Left ventricle myocardium inferior (tissue), 1 donor: Measurements from ENCODE around the gene ASTL. TPM values are rescaled to one million over a fixed set of nuclear protein-coding genes. Genes with fewer than 3 reads are reported as not detected.
"Not testable (repeated sequence)": the region's sequence is repeated elsewhere in the genome, so short reads cannot be mapped to it uniquely, and the experiment has no call there.

Source experiments
- DNase-seq: peaks from one replicate; pipeline ENCODE4 v3.0.0-alpha.2; 2020
- H3K27ac ChIP-seq: fragments of 200-600 bp; replicated peaks from 2 replicates; pipeline ENCODE4 v1.8.0; 2021
- H3K27me3 ChIP-seq: fragments of 200-600 bp; 2 replicates; pipeline ENCODE4 v1.8.0; 2021; ENCODE audit warnings: low read depth
- H3K36me3 ChIP-seq: fragments of 200-600 bp; 2 replicates; pipeline ENCODE4 v1.8.0; 2021
- H3K4me1 ChIP-seq: fragments of 200-600 bp; 2 replicates; pipeline ENCODE4 v1.8.0; 2021
- H3K4me3 ChIP-seq: fragments of 200-600 bp; 2 replicates; pipeline ENCODE4 v1.8.0; 2021; ENCODE audit warnings: mild to moderate bottlenecking, moderate library complexity
- H3K9me3 ChIP-seq: fragments of 200-600 bp; replicated peaks from 2 replicates; pipeline ENCODE4 v1.8.0; 2021
- intact Hi-C: fragments of 100-400 bp; cut with micrococcal nuclease; formaldehyde crosslinking; loops from one replicate; pipeline ENCODE4 v1.11.0; 2022
- total RNA-seq: library from RNA; stranded (reverse); fragmentation: NEBNext Ultra II Directional; extraction: Animal tissue kit (Norgen Biotek cat#: 25700); gene quantifications from one replicate; pipeline ENCODE4 v1.2.1, GENCODE V29; 2021
- TF ChIP-seq, protein P1 (sequence below): fragments of 200-600 bp; IDR thresholded peaks from 2 replicates; pipeline ENCODE4 v1.8.0; 2021; ENCODE audit warnings: antibody characterized with exemption, mild to moderate bottlenecking, borderline replicate concordance
- donor health status: DM: no; HTN: yes; CAD: no; lungs with severe emphysema.

The ASTL gene
- total RNA-seq, 1 donor from 2014 or later: not detected

- peak overlapping the region; percentile 7 for H3K27ac ChIP-seq
- DNase-seq: no peak
Measured at GRCh38 chr2:96085541-96086355, 52.6 kb downstream of the ASTL start.

GRCh38 chr2:96084858-96085518, 53.3 kb downstream of the ASTL start:
- DNase-seq: not testable (repeated sequence)

More at GRCh38 chr2:96085541-96086355, 52.6 kb downstream of the ASTL start:
- H3K9me3 ChIP-seq: no peaks in the 10 kb centered on the region
- H3K27me3 ChIP-seq: no peaks in the 10 kb centered on the region
- intact Hi-C loops: no loop called here
- TF ChIP-seq, protein P1, sequence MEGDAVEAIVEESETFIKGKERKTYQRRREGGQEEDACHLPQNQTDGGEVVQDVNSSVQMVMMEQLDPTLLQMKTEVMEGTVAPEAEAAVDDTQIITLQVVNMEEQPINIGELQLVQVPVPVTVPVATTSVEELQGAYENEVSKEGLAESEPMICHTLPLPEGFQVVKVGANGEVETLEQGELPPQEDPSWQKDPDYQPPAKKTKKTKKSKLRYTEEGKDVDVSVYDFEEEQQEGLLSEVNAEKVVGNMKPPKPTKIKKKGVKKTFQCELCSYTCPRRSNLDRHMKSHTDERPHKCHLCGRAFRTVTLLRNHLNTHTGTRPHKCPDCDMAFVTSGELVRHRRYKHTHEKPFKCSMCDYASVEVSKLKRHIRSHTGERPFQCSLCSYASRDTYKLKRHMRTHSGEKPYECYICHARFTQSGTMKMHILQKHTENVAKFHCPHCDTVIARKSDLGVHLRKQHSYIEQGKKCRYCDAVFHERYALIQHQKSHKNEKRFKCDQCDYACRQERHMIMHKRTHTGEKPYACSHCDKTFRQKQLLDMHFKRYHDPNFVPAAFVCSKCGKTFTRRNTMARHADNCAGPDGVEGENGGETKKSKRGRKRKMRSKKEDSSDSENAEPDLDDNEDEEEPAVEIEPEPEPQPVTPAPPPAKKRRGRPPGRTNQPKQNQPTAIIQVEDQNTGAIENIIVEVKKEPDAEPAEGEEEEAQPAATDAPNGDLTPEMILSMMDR: no peak
- no peaks in the 10 kb centered on the region for H3K36me3 ChIP-seq
- H3K4me3 ChIP-seq: no peak overlapping the region
- peaks cover 49% of the 10 kb centered on the region for H3K4me1 ChIP-seq

DNA sequence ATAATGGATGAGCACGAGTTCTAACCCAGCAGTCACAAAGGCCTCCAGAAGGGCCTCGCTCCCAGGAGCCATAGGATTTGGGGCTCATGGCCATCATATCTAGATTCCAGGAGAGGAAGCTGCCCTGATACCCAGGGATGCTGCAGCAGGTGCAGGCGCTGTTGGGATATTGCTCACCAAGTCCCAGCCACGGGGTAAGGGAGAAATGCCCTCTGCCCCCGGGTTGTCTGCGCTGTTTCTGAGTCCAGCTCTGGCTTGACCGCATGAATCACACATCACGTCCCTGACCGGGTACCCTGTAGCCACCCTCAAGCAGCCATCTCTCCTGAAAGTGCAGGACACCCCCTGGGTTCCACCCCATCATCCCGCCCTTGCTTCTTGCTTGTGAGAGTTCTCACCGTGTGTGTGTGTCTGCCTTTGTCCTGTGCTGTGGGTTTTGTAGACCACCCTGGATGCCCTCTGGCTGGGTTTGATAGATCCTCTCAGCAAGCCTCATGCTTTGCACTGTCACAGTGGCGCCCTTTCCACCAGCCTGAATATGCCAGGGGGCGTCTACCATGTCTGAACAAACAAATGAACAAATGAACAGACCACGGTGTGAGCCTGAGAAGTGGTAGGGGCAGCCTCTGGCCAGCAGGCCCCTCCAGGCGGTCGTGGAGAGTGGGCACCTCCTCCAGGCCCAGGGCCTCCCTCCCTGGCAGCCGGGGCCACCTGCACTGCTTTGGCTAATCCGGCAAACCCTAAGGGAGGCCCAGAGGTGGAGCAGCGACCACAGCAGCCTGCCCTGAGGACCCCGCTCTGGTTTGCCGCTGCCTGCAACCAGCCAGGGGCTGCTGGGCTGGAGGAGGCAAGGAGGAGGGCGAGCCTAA, 54.1 kb downstream of the ASTL start:
- no peaks in the 10 kb centered on the region for H3K9me3 ChIP-seq
- no peak overlapping the region for H3K4me3 ChIP-seq
- TF ChIP-seq, protein P1: no peak
- peak; percentile 11 for DNase-seq
- intact Hi-C loops: no loop called here
- peak overlapping the region; percentile 89 for H3K27ac ChIP-seq
- no peaks in the 10 kb centered on the region for H3K27me3 ChIP-seq
- H3K4me1 ChIP-seq: peaks cover 34% of the 10 kb centered on the region
- H3K36me3 ChIP-seq: no peaks in the 10 kb centered on the region

More at GRCh38 chr2:96084858-96085518, 53.3 kb downstream of the ASTL start:
- intact Hi-C loops, H3K9me3 ChIP-seq, H3K36me3 ChIP-seq, H3K4me3 ChIP-seq, H3K27me3 ChIP-seq: not testable (repeated sequence)
- Histone ChIP-seq H3K4me1 (peaks cover 42% of the 10 kb centered on the region), H3K27ac (peak overlapping the region; percentile 89)

DNA sequence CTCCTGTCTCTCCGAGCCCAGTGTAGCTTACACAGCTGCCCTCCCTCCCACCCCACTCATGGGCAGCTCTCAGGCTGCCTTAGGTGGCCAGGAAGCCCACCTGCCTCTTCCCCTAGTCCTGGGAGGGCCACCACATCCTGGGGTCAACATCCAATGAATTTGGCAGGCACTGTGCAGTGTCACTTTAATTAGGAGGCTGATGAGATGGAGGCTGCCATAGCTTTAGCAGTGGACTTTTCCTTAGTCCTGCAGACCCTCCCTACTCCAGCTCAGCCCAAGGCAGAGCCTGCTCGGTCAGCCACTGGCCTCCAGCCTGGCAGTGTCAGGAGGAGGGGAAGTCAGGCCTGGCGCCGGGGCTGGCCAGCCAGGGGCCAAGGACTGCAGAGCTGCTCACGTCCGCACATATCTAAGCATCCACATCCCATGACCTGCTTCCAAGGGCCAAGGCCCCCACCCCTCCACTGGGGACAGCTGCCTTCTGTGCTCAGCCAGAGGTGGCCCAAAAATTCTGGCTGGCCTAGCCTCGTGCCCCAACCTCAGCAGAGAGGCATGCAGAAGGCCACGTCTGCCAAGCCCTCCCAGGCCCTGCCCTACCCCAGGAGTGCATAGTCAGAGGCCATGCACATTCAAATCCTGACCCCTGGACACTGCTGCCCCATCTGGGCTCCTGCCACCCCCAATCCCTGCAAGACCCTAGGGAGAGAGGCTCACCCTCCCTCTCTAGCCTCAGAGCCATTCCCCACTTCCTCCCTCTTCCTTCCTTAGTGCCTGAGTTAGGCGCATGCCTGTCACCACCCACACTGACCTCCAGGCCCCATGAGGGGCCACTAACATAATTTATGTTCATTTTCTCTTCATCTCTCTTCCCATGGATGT, 55.0 kb downstream of the ASTL start:
- no peak overlapping the region for H3K4me3 ChIP-seq
- H3K4me1 ChIP-seq: peaks cover 32% of the 10 kb centered on the region
- intact Hi-C loops: no loop called here
- H3K36me3 ChIP-seq: no peaks in the 10 kb centered on the region
- peak; percentile 75 for DNase-seq
- H3K9me3 ChIP-seq: no peaks in the 10 kb centered on the region
- H3K27ac ChIP-seq: peak overlapping the region; percentile 89
- no peaks in the 10 kb centered on the region for H3K27me3 ChIP-seq
- TF ChIP-seq, protein P1: no peak

- H3K4me3 ChIP-seq: no peak overlapping the region
- H3K27ac ChIP-seq: peak overlapping the region; percentile 89
- peak; percentile 16 for DNase-seq
- TF ChIP-seq, protein P1: no peak
- H3K27me3 ChIP-seq: no peaks in the 10 kb centered on the region
- H3K4me1 ChIP-seq: peaks cover 32% of the 10 kb centered on the region
- peaks cover under 1% of the 10 kb centered on the region for H3K9me3 ChIP-seq
- intact Hi-C loops: no loop called here
- H3K36me3 ChIP-seq: no peaks in the 10 kb centered on the region
Measured at GRCh38 chr2:96082211-96083063, 55.9 kb downstream of the ASTL start.
